Activated T-helper 9 cell treated with anti-CD3 and anti-CD28 coated beads, Interleukin-2, amount 50 U/mL, for 16 hours (primary cell): ENCODE results near the gene RSRC1.
"Not testable (repeated sequence)": the region's sequence is repeated elsewhere in the genome, so short reads cannot be mapped to it uniquely, and the experiment has no call there.

Experiments used
- DNase-seq: peaks from one replicate; pipeline ENCODE4 v3.0.0-alpha.2; 2020; ENCODE audit warnings: low read depth

The RSRC1 gene

GRCh38 chr3:158101335-158102241 lies 8.3 kb upstream of the RSRC1 start:
- no peak for DNase-seq

DNA sequence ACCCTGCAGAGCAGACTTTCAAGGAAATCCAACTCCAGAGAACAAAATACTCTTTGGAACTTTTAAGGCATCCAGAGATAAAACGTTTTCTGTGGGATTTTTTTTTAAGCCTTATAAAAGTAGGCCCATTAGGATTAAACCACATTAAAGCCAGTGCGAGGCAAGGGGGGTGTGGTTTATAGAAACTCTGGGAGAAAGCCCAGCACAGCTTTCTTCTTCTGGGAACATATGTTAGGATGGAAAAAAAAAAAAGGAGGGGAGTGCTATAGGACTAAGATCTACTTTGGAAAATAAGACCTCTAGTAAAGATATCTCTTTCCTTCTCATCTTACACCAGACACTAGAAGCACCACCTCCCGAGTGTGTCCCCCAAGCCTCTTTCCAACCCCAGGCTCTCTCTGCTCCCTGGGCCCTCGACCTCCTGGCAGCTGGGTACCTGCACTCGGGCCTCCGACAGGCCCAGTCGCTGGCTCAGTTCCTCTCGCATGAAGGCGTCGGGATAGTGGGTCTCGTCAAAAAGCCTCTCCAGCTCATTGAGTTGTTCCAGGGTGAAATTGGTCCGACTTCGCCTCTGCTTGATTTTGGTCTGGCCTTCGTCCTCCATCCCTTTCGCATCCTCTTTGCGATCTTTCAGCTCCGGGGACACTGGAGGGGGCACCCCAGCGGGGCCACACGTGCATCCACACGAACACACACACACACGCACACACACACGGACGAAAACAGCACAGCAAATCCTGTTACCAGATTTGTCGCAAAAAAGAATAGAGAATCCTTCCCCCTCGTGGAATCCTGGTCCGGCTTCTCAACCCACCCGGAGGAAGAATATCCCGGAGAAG lies 7.4 kb upstream of the RSRC1 start:
- no peak for DNase-seq

DNA sequence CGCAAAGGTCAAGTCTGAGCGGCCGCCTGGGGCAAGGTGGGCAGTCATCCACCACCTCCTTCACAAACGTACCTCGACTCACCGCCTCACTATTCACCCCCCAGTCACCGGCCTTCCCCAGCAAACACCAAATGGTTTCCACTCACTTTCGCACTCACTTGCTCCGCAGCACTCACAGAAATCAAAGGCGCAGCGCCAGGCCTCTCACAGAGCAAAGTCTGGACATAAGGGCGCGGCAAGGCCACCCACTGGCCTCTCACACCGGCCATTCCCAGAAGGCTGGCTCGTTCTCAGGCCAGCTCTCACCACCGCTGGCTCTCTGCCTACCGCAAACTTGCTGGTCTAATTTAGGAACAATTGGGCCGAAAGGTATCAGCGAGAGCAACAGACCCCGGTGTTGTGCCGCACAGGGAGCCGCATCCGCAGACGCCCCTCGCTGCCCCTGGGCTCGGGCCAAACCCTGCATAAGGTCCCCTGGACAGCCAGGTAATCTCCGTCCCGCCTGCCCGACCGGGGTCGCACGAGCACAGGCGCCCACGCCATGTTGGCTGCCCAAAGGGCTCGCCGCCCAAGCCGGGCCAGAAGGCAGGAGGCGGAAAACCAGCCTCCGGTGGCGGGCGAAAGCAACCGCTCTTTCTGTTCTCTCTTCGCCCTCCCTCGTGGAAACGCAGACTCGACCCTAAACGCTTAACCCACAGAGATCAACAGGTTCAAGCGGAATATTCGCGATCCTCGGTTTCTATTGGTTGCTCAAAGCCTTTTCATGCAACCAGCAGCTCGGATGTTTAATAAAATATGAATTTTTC lies 6.6 kb upstream of the RSRC1 start:
- no peak for DNase-seq

- no peak for DNase-seq
Observed at GRCh38 chr3:158103887-158104327, 6.0 kb upstream of the RSRC1 start.

GRCh38 chr3:158104431-158104921 lies 5.4 kb upstream of the RSRC1 start:
- DNase-seq, result no peak

GRCh38 chr3:158105119-158105709 lies 4.7 kb upstream of the RSRC1 start:
- no peak for DNase-seq

DNA sequence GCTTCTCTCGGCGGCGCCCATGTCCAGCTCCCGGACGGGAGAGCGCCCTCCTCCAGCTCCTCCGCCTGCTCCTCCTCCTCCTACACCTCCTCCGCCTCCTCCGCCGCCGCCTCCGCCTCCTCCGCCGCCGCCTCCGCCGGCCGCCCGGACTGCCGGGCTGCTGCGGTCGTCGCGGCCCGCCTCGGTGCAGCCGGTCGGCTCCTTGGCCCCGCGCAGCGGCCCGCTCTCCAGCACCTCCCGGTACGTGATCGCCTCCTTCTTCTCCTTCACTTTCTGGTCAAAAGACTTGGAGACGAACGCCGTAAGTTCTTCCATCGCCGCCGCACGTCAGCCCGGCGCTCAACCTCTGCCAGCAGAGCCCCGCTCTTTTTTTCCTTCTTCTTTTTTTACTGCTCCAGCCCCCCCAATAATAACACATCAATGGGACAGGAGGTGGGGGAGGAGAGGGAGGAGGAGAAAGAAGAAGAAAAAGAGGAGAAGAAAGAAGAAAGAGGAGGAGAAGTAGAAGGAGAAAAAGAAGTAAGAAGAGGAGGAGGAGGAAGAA lies 4.1 kb upstream of the RSRC1 start:
- no peak for DNase-seq

DNA sequence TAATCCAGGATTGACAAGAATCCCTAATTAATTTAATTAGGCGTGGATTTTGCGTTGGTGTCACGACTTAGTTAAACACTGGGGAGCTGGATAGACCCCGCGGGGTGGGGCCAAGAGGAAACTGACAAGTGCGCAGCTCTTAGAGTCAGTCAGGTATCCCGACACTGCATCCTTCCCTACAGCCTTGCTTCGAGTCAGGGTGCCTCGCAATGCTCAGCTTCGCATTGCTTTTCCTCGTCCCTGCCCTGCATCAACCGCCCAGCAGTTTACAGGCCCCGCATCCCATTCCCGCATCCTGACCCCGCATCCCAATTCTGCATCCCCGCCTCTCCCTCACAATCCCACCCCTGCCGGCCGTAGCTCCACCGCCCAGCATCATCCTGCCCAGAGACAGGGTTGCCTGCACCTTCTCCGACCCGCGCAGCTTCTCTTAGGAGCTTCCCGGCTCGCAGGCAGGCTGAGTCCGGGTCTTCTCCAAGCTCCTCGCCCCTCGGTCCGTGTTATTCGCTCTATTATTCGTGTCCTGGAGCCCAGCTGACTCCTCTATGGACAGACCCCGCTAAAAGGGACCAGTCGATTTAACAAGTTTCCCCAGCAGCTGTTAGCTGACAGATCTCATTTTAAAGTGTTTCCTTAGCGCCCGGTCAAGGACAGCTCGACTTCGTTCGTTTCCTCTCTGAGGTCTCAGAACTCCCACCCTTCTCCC lies 3.0 kb upstream of the RSRC1 start:
- no peak for DNase-seq

DNA sequence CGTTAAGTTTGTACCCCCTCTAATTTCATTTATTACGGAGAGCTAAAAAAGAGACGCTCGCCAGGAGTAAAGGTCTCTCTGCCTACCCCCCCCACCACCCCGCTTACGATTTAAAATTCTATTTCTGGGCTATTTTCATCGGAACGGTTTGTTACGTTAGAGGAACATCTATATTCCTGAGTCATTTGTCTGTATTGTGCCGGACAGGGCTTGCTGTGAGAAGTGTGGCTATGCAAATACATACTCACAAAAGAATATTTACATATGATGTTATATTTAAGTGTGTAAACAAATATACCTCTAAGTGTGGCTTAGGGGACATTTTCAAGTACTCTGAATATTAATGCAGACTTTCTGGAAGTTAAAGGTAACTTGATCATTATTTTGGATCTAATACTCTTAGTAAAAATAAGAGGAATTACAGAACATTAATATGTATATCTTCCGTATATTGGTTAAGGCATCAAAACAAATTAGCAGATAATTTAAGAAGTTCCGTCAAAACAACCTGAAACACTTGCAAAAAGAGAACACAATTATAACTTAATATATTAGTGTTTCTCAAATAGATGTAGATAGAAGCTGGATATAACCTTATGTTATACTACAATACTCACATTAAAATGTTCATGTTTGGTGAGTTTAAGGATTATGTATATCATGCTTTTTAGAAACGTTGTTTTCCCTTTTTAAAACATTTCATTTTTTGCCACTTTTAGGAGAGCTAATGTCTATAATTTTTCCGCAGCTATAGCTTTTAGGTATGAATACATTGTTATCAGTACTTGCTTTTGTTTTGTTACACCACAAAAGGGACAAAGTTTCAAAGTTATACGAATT lies 2.1 kb upstream of the RSRC1 start:
- DNase-seq, result no peak

DNA sequence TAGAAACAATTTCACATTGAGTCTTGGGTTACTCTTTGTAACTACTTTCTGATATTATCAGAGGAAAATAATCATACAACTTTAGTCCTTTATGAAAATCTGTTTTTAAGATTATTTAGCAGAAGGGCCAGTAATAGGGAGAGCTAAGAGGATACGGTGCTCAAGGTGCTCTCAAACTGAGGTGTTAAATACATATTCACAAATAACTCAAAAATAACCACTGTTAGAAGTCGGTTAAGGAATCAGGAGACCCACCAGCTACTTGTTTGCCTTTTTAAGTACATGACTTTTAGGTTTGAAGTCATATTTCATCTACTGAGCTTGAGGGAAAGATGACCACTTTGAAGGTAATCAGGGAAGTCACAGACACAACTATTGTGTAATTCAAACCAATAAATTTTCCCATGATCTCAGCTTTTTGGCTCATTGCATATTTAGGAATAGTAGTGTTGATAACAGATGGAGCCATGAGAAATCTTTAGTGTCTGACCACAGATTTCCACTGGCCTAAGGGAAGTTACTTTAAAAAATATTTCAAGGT lies 1.4 kb upstream of the RSRC1 start:
- DNase-seq, result no peak

- no peak for DNase-seq
Observed at GRCh38 chr3:158109295-158109803, 540 bp upstream of the RSRC1 start.

DNA sequence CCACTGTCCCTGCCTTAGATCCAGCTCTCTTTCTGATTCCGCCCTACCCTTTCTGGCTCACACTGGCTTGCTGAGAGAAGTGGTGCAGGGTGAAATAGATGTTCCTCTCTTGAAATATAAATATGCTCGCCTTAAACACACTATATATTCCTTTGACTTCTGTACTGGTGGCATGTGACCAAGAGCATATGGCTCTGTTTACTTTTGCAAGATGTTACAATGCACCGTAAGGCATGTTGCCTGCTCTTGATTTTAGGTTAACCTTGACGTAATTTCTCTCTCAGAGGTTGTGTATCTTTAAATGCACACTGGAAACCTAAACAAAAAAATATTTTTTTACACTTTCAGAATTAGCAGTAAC lies 749 bp downstream of the RSRC1 start:
- no peak for DNase-seq

DNA sequence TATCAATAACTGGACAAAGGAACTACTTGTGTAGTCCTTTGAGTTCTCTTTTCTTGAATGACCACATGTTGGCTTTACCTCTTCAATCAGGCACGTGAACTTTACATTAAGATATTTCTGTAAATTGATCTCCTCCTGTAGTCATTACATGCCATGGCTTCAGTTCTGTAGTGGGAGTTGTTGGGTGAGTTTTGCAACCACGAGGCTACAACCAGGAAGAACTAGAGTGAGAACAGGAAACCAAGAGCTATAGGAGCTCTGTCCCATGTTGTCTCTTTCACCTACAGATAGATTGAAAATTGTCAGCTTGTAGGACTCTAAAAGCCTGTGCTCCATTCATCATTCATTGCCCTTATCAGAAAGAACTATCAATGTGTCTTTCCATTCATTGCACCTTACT lies 2.0 kb downstream of the RSRC1 start:
- DNase-seq, result no peak

- not testable (repeated sequence) for DNase-seq
Observed at GRCh38 chr3:158113595-158113994, 3.7 kb downstream of the RSRC1 start.

DNA sequence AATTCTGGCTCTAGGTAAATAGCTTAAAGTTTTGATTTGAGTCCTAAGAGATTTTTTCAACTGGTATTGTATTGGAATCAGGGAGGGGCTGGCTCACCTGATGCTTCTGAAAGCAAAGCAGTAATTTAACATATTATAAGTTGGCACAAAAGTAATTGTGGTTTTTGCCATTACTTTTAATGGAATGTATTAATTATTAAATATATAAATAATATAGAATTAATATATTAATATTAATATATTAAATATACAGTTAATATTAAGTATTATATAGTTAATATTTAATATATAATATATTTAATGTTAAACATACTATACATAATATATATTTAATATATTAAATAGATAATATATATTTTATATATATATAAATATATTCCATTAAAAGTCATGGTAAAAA lies 10.4 kb downstream of the RSRC1 start:
- no peak for DNase-seq

- no peak for DNase-seq
Observed at GRCh38 chr3:158121295-158121694, 11.4 kb downstream of the RSRC1 start.

DNA sequence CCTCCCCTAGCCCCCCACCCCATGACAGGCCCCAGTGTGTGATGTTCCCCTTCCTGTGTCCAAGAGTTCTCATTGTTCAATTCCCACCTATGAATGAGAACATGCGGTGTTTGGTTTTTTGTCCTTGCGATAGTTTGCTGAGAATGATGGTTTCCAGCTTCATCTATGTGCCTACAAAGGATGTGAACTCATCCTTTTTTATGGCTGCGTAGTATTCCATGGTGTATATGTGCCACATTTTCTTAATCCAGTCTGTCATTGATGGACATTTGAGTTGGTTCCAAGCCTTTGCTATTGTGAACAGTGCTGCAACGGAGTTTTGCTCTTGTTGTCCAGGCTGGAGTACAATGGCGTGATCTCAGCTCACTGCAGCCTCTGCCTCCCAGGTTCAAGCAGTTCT lies 12.8 kb downstream of the RSRC1 start:
- not testable (repeated sequence) for DNase-seq

- DNase-seq, result no peak
Observed at GRCh38 chr3:158127250-158128219, 17.6 kb downstream of the RSRC1 start.
